Measurements from ENCODE around the gene MTR.
A peak's percentile ranks its signal among the peaks of the same experiment; 100 is the strongest.
"Not testable (repeated sequence)": the region's sequence is repeated elsewhere in the genome, so short reads cannot be mapped to it uniquely, and the experiment has no call there.

MTR gene

DNA sequence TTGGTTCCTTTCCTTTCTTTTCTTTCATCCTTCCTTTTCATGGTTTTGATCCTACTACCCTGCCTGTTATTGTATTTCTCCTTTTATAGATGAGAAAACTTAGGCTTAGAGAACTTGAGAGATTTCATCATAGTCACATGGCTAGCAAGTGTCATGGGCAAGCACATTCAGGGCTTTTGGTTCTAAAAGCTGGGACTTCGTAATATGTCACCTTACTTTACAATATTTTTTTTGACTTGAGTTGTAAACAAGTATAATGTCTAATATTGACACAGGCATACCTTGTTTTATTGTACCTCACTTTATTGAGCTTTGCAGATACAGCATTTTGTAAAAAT, 70.7 kb downstream of the MTR start:
- DNase-seq = no peak

GRCh38 chr1:236868625-236869467, 73.8 kb downstream of the MTR start:
- peak; percentile 34 for DNase-seq

DNA sequence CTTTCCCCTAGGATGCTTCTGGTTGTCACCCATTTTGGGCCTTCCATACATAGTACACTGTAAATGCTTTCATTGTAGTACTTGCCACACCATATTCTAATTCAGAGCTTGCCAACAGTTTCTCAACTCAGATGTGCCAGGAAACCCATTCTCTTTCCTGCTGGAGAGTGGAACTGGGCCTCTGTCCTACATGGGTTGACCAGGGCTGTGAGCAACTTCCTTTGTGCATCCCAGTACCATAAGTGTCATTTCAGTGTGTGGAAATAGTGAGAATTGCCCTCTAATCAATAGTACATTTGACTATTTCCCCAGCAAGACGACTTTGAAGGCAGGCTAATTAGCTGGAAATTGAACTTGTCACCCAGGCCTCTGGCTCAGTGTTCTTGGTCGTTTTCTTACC, 74.8 kb downstream of the MTR start:
- no peak for DNase-seq

- DNase-seq = no peak
Observed at GRCh38 chr1:236870721-236871120, 75.6 kb downstream of the MTR start.

DNA sequence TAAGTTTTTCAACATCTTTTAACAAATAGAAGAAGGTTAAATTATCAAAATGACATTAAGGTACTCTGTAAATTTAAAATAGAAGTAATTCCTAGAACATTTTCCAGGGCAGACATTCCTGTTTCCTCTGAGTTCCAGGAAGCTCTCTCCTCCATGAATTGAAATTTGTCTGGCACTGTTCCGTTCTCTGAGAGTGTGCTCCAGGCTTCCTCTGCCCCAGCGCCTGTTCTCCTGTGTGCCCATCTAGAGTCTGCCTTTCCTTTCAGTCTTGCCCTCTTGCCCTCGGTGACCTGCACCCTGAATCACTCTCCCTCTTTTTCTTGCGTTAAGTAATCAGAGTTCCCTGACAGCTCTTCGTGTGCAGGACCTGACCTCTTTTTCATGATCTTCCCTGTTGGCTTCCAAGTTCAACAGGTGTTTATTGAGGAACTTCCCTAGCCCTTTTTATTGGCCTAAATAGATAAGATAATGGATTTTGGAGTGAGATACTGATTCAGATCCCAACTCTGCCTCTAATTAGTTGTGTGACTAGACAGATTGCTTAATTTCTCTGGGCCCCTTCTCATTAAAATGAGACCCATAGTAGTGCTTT, 77.1 kb downstream of the MTR start:
- no peak for DNase-seq

DNA sequence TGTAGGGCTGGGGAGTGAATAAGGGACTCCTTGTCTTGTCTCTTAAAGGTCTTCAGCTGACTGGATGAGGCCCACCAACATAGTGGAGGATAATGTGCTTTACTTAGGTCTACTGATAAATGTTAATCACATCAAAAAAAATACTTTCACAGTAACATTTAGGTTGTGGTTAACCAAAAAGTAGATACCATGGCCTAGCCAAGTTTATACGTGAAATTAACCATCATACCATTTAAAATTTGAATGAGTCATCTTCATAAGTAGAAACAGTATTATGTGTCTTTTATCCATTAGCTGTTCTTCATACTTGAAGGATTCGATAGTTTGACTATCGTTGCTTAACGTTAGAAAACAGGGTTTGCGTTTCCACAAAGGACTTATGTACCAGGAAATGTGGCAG, 80.9 kb downstream of the MTR start:
- no peak for DNase-seq

GRCh38 chr1:236877661-236878060, 82.6 kb downstream of the MTR start:
- DNase-seq = no peak

- DNase-seq = no peak
Observed at GRCh38 chr1:236880209-236880608, 85.1 kb downstream of the MTR start.

DNA sequence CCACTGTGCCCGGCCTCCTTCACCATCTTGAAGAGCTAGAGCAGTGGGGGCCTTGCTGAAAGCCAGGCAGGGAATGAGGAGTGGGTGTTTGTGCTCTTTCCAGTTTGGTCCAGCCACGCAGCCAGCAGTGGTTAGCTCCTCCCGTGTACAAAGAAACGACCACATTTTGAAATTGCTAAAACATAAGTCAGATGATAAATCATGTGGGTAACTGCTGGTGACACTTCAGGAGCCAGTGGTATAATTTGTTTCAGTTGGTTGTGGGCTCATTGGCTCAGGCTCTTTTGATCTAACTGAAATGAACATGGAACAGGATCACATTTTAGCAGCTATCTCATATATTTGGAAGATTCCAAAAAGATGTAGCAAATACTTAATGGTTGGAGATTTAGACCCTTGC, 87.6 kb downstream of the MTR start:
- no peak for DNase-seq

DNA sequence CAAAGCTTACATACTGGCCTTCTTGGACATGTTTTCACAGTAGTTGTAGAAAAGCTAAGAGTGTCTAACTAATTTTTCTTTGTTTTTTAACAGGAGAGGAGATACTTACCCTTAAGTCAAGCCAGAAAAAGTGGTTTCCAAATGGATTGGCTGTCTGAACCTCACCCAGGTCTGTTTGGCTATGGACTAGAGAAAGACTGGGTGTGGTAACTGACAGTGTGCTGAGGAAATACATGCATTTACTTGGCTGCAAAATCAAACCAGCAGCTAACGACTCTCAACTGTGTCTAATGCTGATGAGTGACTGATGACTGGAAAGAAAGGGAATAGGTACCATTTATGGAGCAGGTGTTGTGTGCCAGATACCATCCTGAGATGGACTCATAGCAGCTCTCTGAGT, 91.1 kb downstream of the MTR start:
- no peak for DNase-seq

DNA sequence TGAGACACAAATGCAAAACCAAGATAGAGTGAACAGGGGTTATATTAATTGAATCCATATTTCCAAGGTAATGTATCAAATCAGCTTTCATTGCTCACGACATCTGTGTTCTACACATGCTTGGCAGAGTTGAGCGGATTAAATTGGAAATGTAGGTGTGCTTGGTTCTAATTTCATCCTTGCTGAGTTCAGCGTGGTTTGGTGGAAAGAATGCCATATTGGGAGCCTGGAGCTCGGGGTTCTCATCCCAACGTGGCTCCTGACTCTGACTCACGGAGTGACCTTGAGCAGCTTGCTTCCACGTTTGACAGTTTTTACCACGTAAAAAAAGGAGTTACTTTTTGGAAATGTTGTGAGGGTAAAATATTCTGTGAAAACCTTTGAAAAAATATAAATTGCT, 92.0 kb downstream of the MTR start:
- no peak for DNase-seq

DNA sequence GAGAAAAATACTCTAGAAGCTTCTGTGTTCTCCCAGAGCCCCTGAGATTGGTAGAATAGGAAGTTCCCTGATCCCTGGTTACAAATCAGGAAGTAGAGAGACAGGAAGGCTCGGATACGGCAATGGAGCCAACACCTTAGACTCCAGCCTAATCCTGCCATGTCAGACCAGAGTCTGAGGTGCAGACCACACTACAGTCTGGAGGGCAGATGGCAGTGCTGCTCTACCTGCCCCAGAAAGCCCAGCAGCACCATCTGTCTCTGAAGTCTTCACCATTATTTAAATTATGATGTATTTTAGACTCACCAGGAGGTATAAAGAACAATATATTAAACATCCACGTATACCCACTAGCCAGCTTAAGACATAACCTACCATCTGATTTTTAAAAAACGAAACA, 93.0 kb downstream of the MTR start:
- no peak for DNase-seq

- no peak for DNase-seq
Observed at GRCh38 chr1:236888903-236889302, 93.8 kb downstream of the MTR start.

DNA sequence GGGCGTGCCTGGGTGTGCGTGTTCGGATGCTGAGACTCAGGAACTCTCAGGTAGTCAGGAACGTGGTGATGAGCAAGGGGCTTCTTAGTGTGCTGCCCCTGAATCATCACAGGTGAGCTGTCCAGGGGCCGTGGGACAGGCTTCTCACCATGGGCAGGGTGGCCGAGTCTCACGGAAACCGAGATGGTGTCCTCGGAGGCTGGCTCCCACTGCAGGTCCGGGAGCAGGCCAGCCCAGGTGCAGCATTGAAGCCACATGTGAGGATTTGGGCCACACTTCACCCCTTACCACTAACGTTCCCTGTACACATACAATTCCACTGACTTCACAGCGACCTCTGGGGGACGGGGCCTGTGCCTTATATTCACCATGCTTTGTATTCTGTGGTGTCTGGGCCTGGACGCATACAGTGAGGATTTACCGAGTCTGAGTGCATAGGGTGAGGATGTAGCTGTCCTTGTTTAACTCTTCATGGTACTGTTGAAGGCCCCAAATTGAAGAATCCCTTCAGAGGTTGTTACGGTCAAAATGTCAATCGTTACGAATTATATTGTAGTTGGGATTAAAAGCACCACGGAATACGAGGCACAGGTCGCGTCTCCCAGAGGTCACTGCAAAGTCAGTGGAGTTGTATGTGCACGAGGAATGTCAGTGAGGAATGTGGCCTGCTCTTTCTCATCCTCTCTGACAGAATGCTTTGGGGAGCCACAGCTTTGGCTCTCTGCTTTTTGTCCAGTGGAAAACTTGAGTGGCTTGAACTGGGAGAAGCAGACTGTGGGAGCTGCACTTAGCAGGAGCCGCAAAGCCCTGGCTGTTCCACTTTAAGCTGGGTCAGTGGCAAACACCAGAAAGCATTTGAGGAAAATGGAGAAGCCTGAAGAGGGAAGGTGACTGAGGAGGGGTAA, 95.3 kb downstream of the MTR start:
- no peak for DNase-seq

GRCh38 chr1:236893626-236894545, 98.8 kb downstream of the MTR start:
- no peak for DNase-seq

DNA sequence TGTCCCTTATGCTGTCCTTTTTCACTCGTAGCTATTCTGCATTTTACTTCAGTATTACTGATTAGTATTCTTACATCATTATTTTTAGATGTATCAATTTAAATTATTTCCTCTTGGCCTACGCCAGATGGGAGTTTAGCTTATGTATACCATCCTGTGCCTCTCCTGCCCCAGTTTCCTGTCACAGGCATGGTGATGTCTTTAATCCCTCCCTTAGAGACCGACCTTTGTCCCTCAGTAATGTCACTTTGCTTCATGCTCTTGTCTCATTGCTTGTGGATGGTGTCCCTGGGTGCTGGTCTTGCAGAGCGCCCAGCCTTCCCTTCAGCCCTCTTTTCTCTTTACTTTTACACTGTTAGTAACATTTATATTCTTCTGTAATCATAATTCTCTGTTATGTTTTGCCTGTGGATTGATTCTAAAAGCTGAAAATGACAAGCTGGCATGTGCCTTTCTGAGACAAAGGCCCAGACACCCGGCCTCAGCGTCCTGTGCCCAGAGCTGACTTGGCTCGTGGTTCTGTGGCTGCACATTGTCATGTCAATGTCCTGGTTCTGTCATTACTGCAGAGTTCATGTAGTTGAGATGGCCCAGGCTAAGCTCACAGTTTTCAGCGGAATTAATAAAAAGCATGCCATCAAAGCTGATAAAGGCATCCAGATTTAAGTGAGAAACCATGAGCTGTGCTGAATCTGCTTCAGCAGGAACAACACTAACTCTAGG, 100.7 kb downstream of the MTR start:
- no peak for DNase-seq

GRCh38 chr1:236896716-236897115, 101.6 kb downstream of the MTR start:
- DNase-seq = no peak

DNA sequence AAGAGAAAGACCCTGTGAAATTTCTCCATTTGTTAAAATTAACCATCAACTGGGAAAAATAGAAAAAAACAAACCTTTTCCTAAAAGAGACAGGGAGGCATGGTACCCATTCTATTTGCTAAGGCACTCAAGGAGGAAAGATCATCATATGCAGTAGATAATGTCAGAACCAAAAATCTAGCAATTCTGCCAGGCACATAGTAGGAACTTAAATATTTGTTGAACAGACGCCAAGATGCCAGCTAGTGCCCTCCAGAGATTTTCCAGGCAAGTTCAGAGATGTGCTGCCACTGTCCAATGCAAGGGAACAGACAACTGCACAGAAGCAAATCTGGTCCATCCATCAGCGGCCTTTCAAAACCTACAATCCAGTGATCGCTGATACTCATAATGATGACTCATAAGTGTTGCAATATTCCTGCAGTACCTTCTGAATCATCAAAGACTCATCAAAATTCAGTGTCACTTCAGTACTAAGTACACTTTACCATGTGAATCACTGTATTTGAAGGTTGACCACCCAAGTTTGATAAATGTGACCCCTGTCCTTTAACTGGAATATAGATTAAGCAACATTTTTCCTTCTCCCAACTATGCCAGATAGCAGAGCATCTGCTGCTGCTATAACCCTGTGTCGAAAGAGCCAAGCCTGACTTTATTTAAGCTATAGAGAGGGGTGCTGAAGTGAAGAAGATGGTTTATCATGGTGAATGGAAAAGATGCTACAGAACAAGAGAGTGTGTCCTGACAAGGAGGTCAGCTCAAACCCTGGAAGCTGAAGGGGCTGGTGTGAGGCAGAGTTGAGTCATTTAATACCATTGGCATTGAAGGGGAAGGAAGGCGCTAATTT, 110.0 kb downstream of the MTR start:
- DNase-seq = no peak

DNA sequence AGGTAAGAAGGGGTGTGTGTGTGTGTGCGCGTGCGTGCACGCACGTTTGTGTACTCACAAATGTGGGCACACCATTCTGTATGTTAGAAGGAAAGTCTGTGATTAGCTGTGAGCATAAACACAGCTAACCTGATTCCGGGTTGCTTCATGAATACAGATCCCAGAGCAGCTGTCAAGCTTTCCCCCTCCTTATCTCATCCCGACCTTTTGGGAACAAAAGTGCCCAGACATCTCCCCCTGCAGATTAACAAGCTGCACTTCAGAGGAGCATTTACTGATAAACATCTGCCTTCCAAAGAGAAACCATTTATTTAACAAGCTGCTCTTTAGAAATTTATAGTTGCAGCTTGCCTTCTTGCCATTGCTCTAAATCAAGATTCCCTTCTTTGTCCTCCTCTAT, 112.1 kb downstream of the MTR start:
- no peak for DNase-seq

DNA sequence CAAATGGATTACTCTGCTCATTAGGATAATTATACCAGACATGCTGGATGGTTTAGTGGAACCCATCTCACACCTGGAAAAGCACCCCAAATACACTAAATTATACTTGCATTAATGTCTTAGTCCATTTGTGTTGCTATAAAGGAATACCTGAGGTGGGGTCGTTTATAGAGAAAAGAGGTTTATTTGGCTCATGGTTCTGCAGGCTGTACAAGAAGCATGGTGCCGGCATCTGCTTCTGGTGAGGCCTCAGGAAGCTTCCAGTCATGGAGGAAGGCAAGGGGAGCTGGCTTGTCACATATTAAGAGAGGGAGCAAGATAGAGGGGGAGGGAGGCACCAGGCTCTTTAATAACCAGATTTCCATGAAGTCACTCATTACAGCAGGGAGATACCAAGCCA, 113.6 kb downstream of the MTR start:
- DNase-seq = no peak

DNA sequence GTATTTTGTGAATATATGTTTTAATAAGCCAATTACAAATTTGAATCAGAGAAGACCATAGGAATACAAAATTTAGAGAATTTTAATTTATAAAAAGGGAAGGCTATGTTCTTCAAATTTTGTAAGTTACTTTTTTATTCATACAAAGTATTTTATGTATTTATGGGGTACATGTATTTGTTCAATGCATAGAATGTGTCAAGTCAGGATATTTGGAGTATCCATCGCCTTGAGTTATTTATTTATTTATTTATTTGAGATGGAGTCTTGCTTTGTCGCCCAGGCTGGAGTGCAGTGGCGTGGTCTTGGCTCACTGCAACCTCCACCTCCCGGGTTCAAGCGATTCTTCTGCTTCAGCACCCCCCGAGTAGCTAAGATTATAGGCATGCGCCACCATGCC, 116.0 kb downstream of the MTR start:
- not testable (repeated sequence) for DNase-seq

All from activated CD4-positive, CD25-positive, alpha-beta regulatory T cell treated with anti-CD3 and anti-CD28 coated beads, Interleukin-2, amount 50 U/mL, for 72 hours (primary cell).